ENCODE results near the gene SYP.

GRCh38 chrX:49175435-49176274 lies 24.3 kb downstream of the SYP start:
- TF ChIP-seq CTCF (IDR thresholded peaks at IDR 0.05) (no peak), POLR2A (IDR thresholded peaks at IDR 0.05; ENCODE audit: low read depth) (no peak), POLR2AphosphoS5 (IDR thresholded peaks at IDR 0.05) (no peak), EP300 (IDR thresholded peaks at IDR 0.05) (no peak)
